HTERT RPE-1 (cell line): Measurements from ENCODE around the gene CHID1.

ENCODE experiments used
- in situ Hi-C: fragments of 300-500 bp; cut with MboI; formaldehyde crosslinking; loops from 4 replicates; pipeline ENCODE4 v1.14.3; 2020; ENCODE audit warnings: low sequenced_read_pairs

CHID1 gene

GRCh38 chr11:889687-890475 is 20.7 kb downstream of the CHID1 start:
- in situ Hi-C loops = no loop called here

- in situ Hi-C loops = no loop called here
Measured at GRCh38 chr11:889257-889656, 21.4 kb downstream of the CHID1 start.

- in situ Hi-C loops = no loop called here
Measured at GRCh38 chr11:888310-889212, 22.0 kb downstream of the CHID1 start.

GRCh38 chr11:887589-887988 is 23.0 kb downstream of the CHID1 start:
- in situ Hi-C loops = no loop called here

- in situ Hi-C loops = no loop called here
Measured at GRCh38 chr11:886568-886967, 24.0 kb downstream of the CHID1 start.

GRCh38 chr11:884578-885070 is 26.0 kb downstream of the CHID1 start:
- in situ Hi-C loops = no loop called here

- in situ Hi-C loops = no loop called here
Measured at GRCh38 chr11:883527-883926, 27.1 kb downstream of the CHID1 start.

- in situ Hi-C loops = no loop called here
Measured at GRCh38 chr11:882596-882995, 28.0 kb downstream of the CHID1 start.

- in situ Hi-C loops = no loop called here
Measured at GRCh38 chr11:880447-880846, 30.2 kb downstream of the CHID1 start.

- in situ Hi-C loops = no loop called here
Measured at GRCh38 chr11:877565-877964, 33.0 kb downstream of the CHID1 start.

- in situ Hi-C loops = no loop called here
Measured at GRCh38 chr11:876545-876944, 34.1 kb downstream of the CHID1 start.

GRCh38 chr11:875769-876301 is 34.8 kb downstream of the CHID1 start:
- in situ Hi-C loops = no loop called here

GRCh38 chr11:875203-875602 is 35.4 kb downstream of the CHID1 start:
- in situ Hi-C loops = no loop called here

- in situ Hi-C loops = no loop called here
Measured at GRCh38 chr11:873706-874105, 36.9 kb downstream of the CHID1 start.

GRCh38 chr11:872799-873198 is 37.8 kb downstream of the CHID1 start:
- in situ Hi-C loops = no loop called here

GRCh38 chr11:871472-871871 is 39.1 kb downstream of the CHID1 start:
- in situ Hi-C loops = no loop called here

- in situ Hi-C loops = no loop called here
Measured at GRCh38 chr11:870418-870817, 40.2 kb downstream of the CHID1 start.

- in situ Hi-C loops = no loop called here
Measured at GRCh38 chr11:870127-870413, 40.5 kb downstream of the CHID1 start.

- in situ Hi-C loops = no loop called here
Measured at GRCh38 chr11:869399-870126, 41.0 kb downstream of the CHID1 start.

- in situ Hi-C loops = no loop called here
Measured at GRCh38 chr11:868802-869201, 41.8 kb downstream of the CHID1 start.

GRCh38 chr11:868394-868793 is 42.2 kb downstream of the CHID1 start:
- in situ Hi-C loops = no loop called here
